ENCODE data around the gene DNAJA2. TPM values are rescaled to one million over a fixed set of nuclear protein-coding genes. Genes with fewer than 3 reads are reported as not detected.

DNAJA2 gene
- total and polyA plus RNA-seq, 2 of the 8 experiments (the other 6 are each of a cell fraction or from before 2014, with no cell fraction given): 9.4 to 93.8 TPM

- TF ChIP-seq CHD7 (IDR thresholded peaks at IDR 0.05; ENCODE audit: insufficient replicate concordance, low read length) (no peak), MAX (IDR thresholded peaks at IDR 0.05) (no peak), GTF2F1 (IDR thresholded peaks at IDR 0.05; ENCODE audit: borderline replicate concordance, low read depth, low read length) (no peak), RAD21 (IDR thresholded peaks at IDR 0.05 in 1 of 2, conservative IDR thresholded peaks at IDR 0.05 in 1 of 2; ENCODE audit: low read depth in 2 of 2, low read length in 2 of 2) (no peak), ZNF274 (IDR thresholded peaks at IDR 0.05; ENCODE audit: borderline replicate concordance, extremely low read depth, low read length) (no peak), RBBP5 (IDR thresholded peaks at IDR 0.05; ENCODE audit: borderline replicate concordance, low read depth, low read length) (no peak)
Observed at GRCh38 chr16:46950009-46950408, 23.5 kb downstream of the DNAJA2 start (continued).

Measured in H1 (cell line).